ENCODE results near the gene SKAP2. TPM values are rescaled to one million over a fixed set of nuclear protein-coding genes. Genes with fewer than 3 reads are reported as not detected.

Gene SKAP2
- total and polyA plus RNA-seq, 2 donors (not counting 3 experiments of a cell fraction or from before 2014, with no cell fraction given) = 4.0 to 27.6 TPM

GRCh38 chr7:26680587-26680986 is 183.8 kb downstream of the SKAP2 start:
- Histone ChIP-seq H3K79me2 (ENCODE audit: control insufficient read depth, insufficient read depth, low read length) (no peaks in the 10 kb centered on the region), H3K9ac (replicated peaks; ENCODE audit: extremely low read depth, insufficient read depth, low read length) (no peak overlapping the region), H2AFZ (ENCODE audit: low read depth, low read length) (no peak overlapping the region), H3K36me3 (ENCODE audit: control insufficient read depth in 2 of 2, extremely low read depth in 1 of 2, insufficient read depth in 2 of 2, low read length in 2 of 2) (no peaks in the 10 kb centered on the region), H3K27ac (ENCODE audit: insufficient read depth, low read depth, low read length) (no peak overlapping the region), H4K20me1 (replicated peaks; ENCODE audit: control insufficient read depth, extremely low read depth, insufficient read depth, low read length) (no peaks in the 10 kb centered on the region), H3K27me3 (ENCODE audit: control insufficient read depth in 2 of 2, insufficient read depth in 2 of 2, low read length in 2 of 2) (no peaks in the 10 kb centered on the region), H3K4me1 (ENCODE audit: control insufficient read depth, extremely low read depth, insufficient read depth, low read length) (peaks cover 40% of the 10 kb centered on the region), H3K9me3 (replicated peaks; ENCODE audit: control insufficient read depth, insufficient read depth, low read length) (no peaks in the 10 kb centered on the region), H3K9me1 (replicated peaks; ENCODE audit: control insufficient read depth, extremely low read depth, insufficient read depth, low read length) (no peaks in the 10 kb centered on the region), H3K4me2 (ENCODE audit: insufficient read depth, low read length) (no peak overlapping the region), H3K4me3 (replicated peaks in 1 of 3; ENCODE audit: insufficient read depth in 1 of 3, low read depth in 1 of 3, low read length in 3 of 3) (no peak overlapping the region)
- ChIA-PET CTCF (interaction anchor here (3.4 to 4.9 kb wide), 4 partner anchors 463 to 499 kb away, joined by 17 to 68 read pairs (median 34); partner anchors contain the start of genes HOXA3 and HOXA5), POLR2A (interaction anchor here (0.5 kb wide), 1 partner anchor 24 kb away, joined by 3 read pairs; no protein-coding TSS in a partner anchor)
- dilution Hi-C loops (cut with MboI; ENCODE audit: extremely low pct_ligation_motif_present, low sequenced_read_pairs) = no loop called here
- no peak for DNase-seq (ENCODE audit: low read depth, low spot score)
- FAIRE-seq = no peak
- no peak for TF ChIP-seq MAX (IDR thresholded peaks at IDR 0.05; ENCODE audit: insufficient read depth, insufficient read length)
- TF ChIP-seq, protein P1, sequence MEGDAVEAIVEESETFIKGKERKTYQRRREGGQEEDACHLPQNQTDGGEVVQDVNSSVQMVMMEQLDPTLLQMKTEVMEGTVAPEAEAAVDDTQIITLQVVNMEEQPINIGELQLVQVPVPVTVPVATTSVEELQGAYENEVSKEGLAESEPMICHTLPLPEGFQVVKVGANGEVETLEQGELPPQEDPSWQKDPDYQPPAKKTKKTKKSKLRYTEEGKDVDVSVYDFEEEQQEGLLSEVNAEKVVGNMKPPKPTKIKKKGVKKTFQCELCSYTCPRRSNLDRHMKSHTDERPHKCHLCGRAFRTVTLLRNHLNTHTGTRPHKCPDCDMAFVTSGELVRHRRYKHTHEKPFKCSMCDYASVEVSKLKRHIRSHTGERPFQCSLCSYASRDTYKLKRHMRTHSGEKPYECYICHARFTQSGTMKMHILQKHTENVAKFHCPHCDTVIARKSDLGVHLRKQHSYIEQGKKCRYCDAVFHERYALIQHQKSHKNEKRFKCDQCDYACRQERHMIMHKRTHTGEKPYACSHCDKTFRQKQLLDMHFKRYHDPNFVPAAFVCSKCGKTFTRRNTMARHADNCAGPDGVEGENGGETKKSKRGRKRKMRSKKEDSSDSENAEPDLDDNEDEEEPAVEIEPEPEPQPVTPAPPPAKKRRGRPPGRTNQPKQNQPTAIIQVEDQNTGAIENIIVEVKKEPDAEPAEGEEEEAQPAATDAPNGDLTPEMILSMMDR (IDR thresholded peaks at IDR 0.05; ENCODE audit: extremely low read depth in 1 of 2, insufficient read depth in 1 of 2, low read depth in 1 of 2, low read length in 2 of 2) = no peak
- no peak for TF ChIP-seq POLR2A (IDR thresholded peaks at IDR 0.05; ENCODE audit: low read depth, low read length)
- no peak for TF ChIP-seq EZH2 (IDR thresholded peaks at IDR 0.05; ENCODE audit: borderline replicate concordance, low read depth, low read length, severe bottlenecking)
- no peak for TF ChIP-seq JUN (IDR thresholded peaks at IDR 0.05; ENCODE audit: borderline replicate concordance, insufficient read depth, insufficient read length, low read depth)
- TF ChIP-seq GATA2 (IDR thresholded peaks at IDR 0.05; ENCODE audit: insufficient read depth, insufficient read length, low read depth, low read length) = no peak
- TF ChIP-seq POLR2AphosphoS5 (IDR thresholded peaks at IDR 0.05; ENCODE audit: insufficient read depth, low read depth, low read length) = no peak
- no peak for TF ChIP-seq MYC (IDR thresholded peaks at IDR 0.05; ENCODE audit: low read depth, low read length)
- TF ChIP-seq FOS (IDR thresholded peaks at IDR 0.05; ENCODE audit: borderline replicate concordance, insufficient read depth, low read length) = no peak
- no TSS peak for BruUV-seq (replicated peaks)
- intact Hi-C loops (cut with micrococcal nuclease) = no loop called here
